Measurements from ENCODE around the gene TEAD3.

The TEAD3 gene

DNA sequence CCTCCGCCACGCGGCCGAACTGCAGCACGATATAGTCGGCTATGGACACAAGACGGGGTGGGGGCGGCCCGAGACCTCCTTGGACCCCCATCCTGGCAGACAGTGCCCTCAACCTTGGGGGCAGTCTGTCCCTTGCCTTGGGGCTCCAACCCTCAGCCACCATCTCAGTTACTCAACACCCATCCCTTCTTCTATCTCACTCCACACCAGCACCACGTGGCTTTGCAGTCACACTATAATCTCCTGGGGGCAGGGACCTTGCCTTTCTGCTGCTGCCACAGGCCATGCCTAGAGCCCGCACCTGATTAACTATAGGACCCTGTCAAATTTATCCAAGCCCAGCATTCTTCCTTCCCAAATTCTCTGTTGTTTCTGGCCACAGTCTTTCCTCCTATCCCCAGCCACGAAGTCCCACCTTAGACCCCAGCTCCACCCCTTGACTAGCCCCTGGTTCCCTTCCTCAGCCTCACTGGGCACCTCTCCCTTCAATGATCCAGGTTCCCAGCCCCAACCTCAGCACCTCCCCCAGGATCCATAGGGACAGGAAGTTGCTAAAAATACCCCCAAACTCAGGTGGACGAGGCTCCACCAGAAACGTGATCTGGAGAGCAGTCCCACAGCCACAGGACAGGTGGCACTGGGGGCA is 1.7 kb upstream of the TEAD3 start:
- in situ Hi-C loops (cut with MboI; ENCODE audit: low pct_unique_long_range_greater_than_20kb, low sequenced_read_pairs, unreplicated experiment): no loop called here
- TF ChIP-seq, protein P1, sequence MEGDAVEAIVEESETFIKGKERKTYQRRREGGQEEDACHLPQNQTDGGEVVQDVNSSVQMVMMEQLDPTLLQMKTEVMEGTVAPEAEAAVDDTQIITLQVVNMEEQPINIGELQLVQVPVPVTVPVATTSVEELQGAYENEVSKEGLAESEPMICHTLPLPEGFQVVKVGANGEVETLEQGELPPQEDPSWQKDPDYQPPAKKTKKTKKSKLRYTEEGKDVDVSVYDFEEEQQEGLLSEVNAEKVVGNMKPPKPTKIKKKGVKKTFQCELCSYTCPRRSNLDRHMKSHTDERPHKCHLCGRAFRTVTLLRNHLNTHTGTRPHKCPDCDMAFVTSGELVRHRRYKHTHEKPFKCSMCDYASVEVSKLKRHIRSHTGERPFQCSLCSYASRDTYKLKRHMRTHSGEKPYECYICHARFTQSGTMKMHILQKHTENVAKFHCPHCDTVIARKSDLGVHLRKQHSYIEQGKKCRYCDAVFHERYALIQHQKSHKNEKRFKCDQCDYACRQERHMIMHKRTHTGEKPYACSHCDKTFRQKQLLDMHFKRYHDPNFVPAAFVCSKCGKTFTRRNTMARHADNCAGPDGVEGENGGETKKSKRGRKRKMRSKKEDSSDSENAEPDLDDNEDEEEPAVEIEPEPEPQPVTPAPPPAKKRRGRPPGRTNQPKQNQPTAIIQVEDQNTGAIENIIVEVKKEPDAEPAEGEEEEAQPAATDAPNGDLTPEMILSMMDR (IDR thresholded peaks at IDR 0.05; ENCODE audit: extremely low read depth, insufficient read depth, missing control alignments): no peak

DNA sequence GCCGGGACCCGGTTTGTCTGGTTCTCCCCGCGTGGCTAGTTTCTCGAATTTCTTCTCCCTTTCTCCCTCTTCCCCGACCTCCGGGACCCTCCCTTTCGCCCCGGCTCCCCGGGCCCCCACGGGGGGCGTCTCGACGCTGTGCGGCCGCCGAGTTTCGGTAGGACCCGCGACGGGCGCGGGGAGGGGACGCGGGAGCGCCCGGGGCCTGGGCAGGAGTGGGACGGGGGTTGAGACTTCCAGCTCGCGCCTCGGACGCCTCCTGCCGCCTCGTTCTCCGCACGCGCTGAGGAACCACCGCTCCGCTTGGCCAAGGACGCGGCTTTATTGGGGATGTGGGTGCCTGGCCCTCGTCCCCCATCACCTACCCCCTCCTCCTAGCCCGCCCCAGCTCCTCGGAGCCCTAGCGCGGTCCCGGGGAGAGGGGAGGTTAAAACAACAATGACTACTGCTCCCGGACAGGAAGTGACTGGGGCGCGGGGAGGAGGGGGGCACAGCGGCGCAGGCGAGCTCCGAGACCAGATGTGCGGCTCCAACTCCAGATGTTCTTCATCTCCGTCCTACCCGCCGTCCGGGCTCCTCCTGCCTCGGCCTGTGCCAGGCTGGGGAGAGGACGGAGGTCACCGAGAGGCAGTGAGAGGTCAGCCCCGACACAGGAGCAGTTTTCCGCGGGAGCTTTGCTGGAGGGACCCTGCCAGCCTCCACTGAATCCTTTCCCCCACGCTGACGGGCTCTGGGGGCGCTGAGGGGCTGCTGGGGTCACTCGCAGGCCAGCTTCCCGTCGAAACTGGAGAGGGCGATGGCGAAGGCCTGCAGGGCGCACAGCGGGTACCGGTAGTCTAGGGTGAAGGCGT is 917 bp upstream of the TEAD3 start:
- TF ChIP-seq, protein P1 (IDR thresholded peaks at IDR 0.05; ENCODE audit: extremely low read depth, insufficient read depth, missing control alignments): no peak
- in situ Hi-C loops (cut with MboI; ENCODE audit: low pct_unique_long_range_greater_than_20kb, low sequenced_read_pairs, unreplicated experiment): no loop called here
- peak; percentile 66 for DNase-seq (ENCODE audit: low spot score)

More for the DNA sequence above, 1.7 kb upstream of the TEAD3 start:
- no peak for DNase-seq (ENCODE audit: low spot score)

DNA sequence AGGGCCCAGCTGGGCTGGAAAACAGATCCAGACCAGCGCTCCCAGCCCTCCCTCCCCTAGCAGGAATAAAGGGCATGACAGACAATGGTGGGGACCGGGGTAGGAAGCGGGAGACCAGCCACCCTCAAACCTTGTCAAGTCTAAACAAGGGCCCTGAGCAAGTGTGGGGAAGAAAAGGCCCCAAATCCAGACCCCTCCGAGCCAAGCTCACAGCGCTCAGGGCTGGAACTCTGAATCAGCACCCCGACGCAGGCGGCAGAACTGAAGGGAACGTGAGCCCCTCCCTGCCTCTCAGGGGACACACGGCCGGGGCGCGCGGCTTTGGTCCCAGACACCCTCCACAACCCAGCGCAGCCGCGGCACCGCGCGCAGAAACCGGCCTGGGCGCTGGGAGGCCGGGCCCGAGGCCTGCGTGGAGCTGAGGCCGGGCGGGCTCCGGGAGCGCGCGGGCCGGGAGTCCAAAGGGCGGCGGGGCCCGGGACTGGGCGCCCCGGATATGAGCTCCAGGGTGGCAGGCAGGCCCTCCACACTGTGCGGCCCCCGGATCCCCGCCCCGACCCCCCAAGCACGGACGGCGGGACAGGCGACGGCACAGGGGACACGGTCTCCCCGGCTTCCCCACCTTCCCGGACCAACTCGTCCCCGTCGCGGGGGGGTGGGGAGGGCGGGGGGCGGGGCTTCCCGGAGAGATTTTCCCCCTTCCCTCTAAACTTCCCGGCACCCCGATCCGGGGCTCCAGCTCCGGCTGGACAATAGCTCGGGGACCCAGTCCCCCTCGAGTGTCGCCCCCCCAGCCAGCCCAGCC is 641 bp downstream of the TEAD3 start:
- in situ Hi-C loops (cut with MboI; ENCODE audit: low pct_unique_long_range_greater_than_20kb, low sequenced_read_pairs, unreplicated experiment): no loop called here
- TF ChIP-seq, protein P1 (IDR thresholded peaks at IDR 0.05; ENCODE audit: extremely low read depth, insufficient read depth, missing control alignments): no peak
- DNase-seq (ENCODE audit: low spot score): no peak

DNA sequence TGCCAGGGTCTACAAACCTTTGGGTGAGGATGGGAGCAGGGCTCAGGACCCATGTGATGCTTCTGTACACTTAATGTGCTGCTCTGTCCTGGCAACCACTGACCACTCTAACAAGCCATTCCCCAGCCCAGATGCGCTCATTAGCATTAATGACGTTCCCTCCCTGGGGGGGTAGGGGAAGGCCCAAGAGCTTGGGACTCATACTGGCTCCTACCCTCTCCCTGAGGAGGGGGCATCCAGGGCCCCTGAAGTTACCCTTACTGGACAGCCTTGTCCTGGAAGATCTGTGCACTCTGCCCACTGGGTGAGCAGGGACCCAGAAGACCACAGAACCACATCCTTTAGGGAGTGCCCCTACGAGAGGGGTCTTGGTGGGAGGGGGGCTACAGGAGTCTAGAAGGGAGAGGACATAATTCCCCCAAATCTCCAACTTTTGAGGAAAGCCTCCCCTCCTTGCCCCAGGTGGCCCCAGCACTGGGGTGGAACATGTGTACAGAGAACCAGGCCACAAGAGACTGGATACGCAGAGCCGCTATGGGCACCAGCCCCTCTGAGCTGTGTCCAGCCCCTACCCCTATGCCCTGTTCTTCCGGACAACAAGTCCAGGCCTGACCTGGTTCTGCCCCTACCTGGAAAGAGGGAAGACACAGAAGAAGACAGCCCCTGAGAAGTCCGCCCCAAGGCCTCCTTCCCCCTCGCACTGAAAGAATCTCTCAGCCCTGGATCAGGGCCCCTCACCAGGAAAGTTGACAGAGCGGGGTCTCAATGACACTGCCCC is 1.4 kb downstream of the TEAD3 start:
- no peak for DNase-seq (ENCODE audit: low spot score)
- TF ChIP-seq, protein P1 (IDR thresholded peaks at IDR 0.05; ENCODE audit: extremely low read depth, insufficient read depth, missing control alignments): no peak
- in situ Hi-C loops (cut with MboI; ENCODE audit: low pct_unique_long_range_greater_than_20kb, low sequenced_read_pairs, unreplicated experiment): no loop called here

DNA sequence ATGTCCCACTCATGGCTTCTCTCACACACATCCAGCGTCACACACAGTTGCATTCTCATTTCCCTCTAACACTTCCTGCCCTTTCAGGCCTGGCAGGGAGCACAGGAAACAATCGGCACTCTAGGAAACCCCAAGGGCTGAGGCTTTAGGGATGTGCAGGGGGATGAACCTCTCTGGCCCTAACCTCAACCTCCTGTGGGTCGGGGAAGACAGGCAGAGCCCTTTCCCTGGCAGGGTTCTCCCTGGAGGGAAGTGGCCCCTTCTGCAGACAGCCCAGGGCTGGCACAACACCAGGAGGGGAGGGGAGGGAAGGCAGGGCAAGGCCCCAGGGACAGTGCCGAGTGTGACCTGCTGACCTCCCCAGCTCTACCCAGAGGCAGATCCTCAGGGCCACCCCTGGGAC is 2.7 kb downstream of the TEAD3 start:
- in situ Hi-C loops (cut with MboI; ENCODE audit: low pct_unique_long_range_greater_than_20kb, low sequenced_read_pairs, unreplicated experiment): no loop called here
- TF ChIP-seq, protein P1 (IDR thresholded peaks at IDR 0.05; ENCODE audit: extremely low read depth, insufficient read depth, missing control alignments): no peak
- no peak for DNase-seq (ENCODE audit: low spot score)

Measured in GM13977 (cell line).